ENCODE data around the gene STRADB.
A peak's percentile ranks its signal among the peaks of the same experiment; 100 is the strongest.

The STRADB gene

GRCh38 chr2:201451292-201452057 lies at the start of gene STRADB, which contains the start of gene TRAK2:
Gene STRADB, plus strand, starts transcription at chr2:201451740. Its CDS starts 3,101 bp downstream, at chr2:201454841.
Gene TRAK2, minus strand, starts transcription at chr2:201451458. Its CDS starts 30,951 bp downstream, at chr2:201420507.
- TF ChIP-seq EZH2phosphoT487 (IDR thresholded peaks at IDR 0.05; ENCODE audit: borderline replicate concordance, low read length) = no peak
- TF ChIP-seq CTCF (IDR thresholded peaks at IDR 0.05; ENCODE audit: low read depth, low read length, poor library complexity, severe bottlenecking) = no peak
- H3F3A ChIP-seq (ENCODE audit: control insufficient read depth, insufficient read depth) = 0 out of 2 replicates have a peak, but pooled peaks cover 3% of the 10 kb centered on the region
- peak within 1 kb of the TSS; percentile 28 for H3K27ac ChIP-seq (ENCODE audit: low read depth, low read length)
- peaks cover 14% of the 10 kb centered on the region for H3K27me3 ChIP-seq (ENCODE audit: control insufficient read depth, low read length)
- peaks cover 8% of the 10 kb centered on the region for H3K79me2 ChIP-seq (ENCODE audit: control insufficient read depth, low read length)
- H3K36me3 ChIP-seq (ENCODE audit: control insufficient read depth, low read length) = no peaks in the 10 kb centered on the region
- H3K9me3 ChIP-seq (ENCODE audit: control insufficient read depth, insufficient read depth, low read length) = no peaks in the 10 kb centered on the region
- peaks cover 10% of the 10 kb centered on the region for H3K4me1 ChIP-seq (ENCODE audit: control insufficient read depth, low read length)
- no peaks in the 10 kb centered on the region for H3K9me2 ChIP-seq (replicated peaks; ENCODE audit: control insufficient read depth, low read length)
- H4K20me1 ChIP-seq (ENCODE audit: control insufficient read depth, insufficient read depth, low read depth, low read length) = no peaks in the 10 kb centered on the region; the same call in 1 of the 2 replicates
- peak within 1 kb of the TSS; percentile 72 for H3K4me2 ChIP-seq (ENCODE audit: low read length)
- peak within 1 kb of the TSS; percentile 81 for H3K4me3 ChIP-seq (ENCODE audit: low read length)

GRCh38 chr2:201401815-201402214 lies 49.7 kb upstream of the STRADB start:
- Histone ChIP-seq H3K4me1 (ENCODE audit: control insufficient read depth, low read length) (peaks cover 3% of the 10 kb centered on the region; the same call in 1 of the 2 replicates), H3K27me3 (ENCODE audit: control insufficient read depth, low read length) (no peaks in the 10 kb centered on the region), H3K79me2 (ENCODE audit: control insufficient read depth, low read length) (no peaks in the 10 kb centered on the region), H4K20me1 (ENCODE audit: control insufficient read depth, insufficient read depth, low read depth, low read length) (no peaks in the 10 kb centered on the region), H3F3A (ENCODE audit: control insufficient read depth, insufficient read depth) (no peaks in the 10 kb centered on the region), H3K4me3 (ENCODE audit: low read length) (no peak overlapping the region), H3K27ac (ENCODE audit: low read depth, low read length) (no peak overlapping the region), H3K36me3 (ENCODE audit: control insufficient read depth, low read length) (peaks cover 7% of the 10 kb centered on the region), H3K4me2 (ENCODE audit: low read length) (no peak overlapping the region), H3K9me3 (ENCODE audit: control insufficient read depth, insufficient read depth, low read length) (no peaks in the 10 kb centered on the region), H3K9me2 (replicated peaks; ENCODE audit: control insufficient read depth, low read length) (no peaks in the 10 kb centered on the region)
- no peak for TF ChIP-seq EZH2phosphoT487 (IDR thresholded peaks at IDR 0.05; ENCODE audit: borderline replicate concordance, low read length)
- TF ChIP-seq CTCF (IDR thresholded peaks at IDR 0.05; ENCODE audit: low read depth, low read length, poor library complexity, severe bottlenecking) = no peak

GRCh38 chr2:201402651-201403562 lies 48.6 kb upstream of the STRADB start:
- Histone ChIP-seq H3F3A (ENCODE audit: control insufficient read depth, insufficient read depth) (no peaks in the 10 kb centered on the region), H3K4me2 (ENCODE audit: low read length) (no peak overlapping the region), H3K9me3 (ENCODE audit: control insufficient read depth, insufficient read depth, low read length) (no peaks in the 10 kb centered on the region), H3K27ac (ENCODE audit: low read depth, low read length) (no peak overlapping the region), H3K4me3 (ENCODE audit: low read length) (no peak overlapping the region), H3K4me1 (ENCODE audit: control insufficient read depth, low read length) (no peaks in the 10 kb centered on the region), H3K36me3 (ENCODE audit: control insufficient read depth, low read length) (peaks cover 3% of the 10 kb centered on the region), H3K27me3 (ENCODE audit: control insufficient read depth, low read length) (no peaks in the 10 kb centered on the region), H3K9me2 (replicated peaks; ENCODE audit: control insufficient read depth, low read length) (no peaks in the 10 kb centered on the region), H4K20me1 (ENCODE audit: control insufficient read depth, insufficient read depth, low read depth, low read length) (no peaks in the 10 kb centered on the region), H3K79me2 (ENCODE audit: control insufficient read depth, low read length) (no peaks in the 10 kb centered on the region)
- no peak for TF ChIP-seq CTCF (IDR thresholded peaks at IDR 0.05; ENCODE audit: low read depth, low read length, poor library complexity, severe bottlenecking)
- no peak for TF ChIP-seq EZH2phosphoT487 (IDR thresholded peaks at IDR 0.05; ENCODE audit: borderline replicate concordance, low read length)
